AG04450 (cell line): ENCODE data around the gene SBF1. TPM values are rescaled to one million over a fixed set of nuclear protein-coding genes. Genes with fewer than 3 reads are reported as not detected.

Experiments used
- CTCF ChIA-PET: fragments of 300-600, 350-600 bp; formaldehyde crosslinking; extraction: SDS; loops from one replicate; lab custom pipeline; 2022; ENCODE audit warnings: antibody characterized with exemption, inconsistent platforms; lab: Charles Lee
- POLR2A ChIA-PET: fragments of 350-600 bp; formaldehyde crosslinking; extraction: SDS; loops from one replicate; lab custom pipeline; 2021; ENCODE audit warnings: antibody characterized with exemption, inconsistent platforms; lab: Yijun Ruan, JAX
- DNase-seq: peaks from one replicate; pipeline ENCODE4 v3.0.0-alpha.2; 2011; ENCODE audit warnings: low read depth, low spot score
- H3K27ac ChIP-seq: one replicate; pipeline ENCODE4 v1.5.1; 2012; ENCODE audit warnings: low read depth, low read length, control low read depth
- H3K27me3 ChIP-seq: one replicate; pipeline ENCODE4 v1.6.0; 2012; ENCODE audit warnings: low read length; ENCODE audit not compliant: control insufficient read depth, insufficient read depth
- H3K4me3 ChIP-seq: 2 replicates; pipeline ENCODE4 v1.5.1; 2011; ENCODE audit warnings: mild to moderate bottlenecking, low read depth, low read length, control low read depth
- H3K9me3 ChIP-seq: 2 replicates; pipeline ENCODE4 v1.5.1; 2012; ENCODE audit warnings: low read length; ENCODE audit not compliant: control insufficient read depth, insufficient read depth
- CTCF ChIP-seq: IDR thresholded peaks from 2 replicates; pipeline ENCODE4 v1.5.1; 2011; ENCODE audit warnings: low read depth, low read length, control low read depth, inconsistent platforms
- polyA plus RNA-seq: library from polyadenylated mRNA; depleted of rRNA; stranded (reverse); fragments of >200 nt; gene quantifications from 2 replicates; pipeline ENCODE4 v1.2.3, GENCODE V29; 2011

SBF1 gene
- polyA plus RNA-seq, 1 experiment, result 16.4 TPM

GRCh38 chr22:50485221-50486131, 10.6 kb upstream of the SBF1 start:
- ChIA-PET POLR2A (interaction anchor here (0.9 kb wide), 1 partner anchor 258 kb away, joined by 5 read pairs; no protein-coding TSS in a partner anchor), CTCF (interaction anchor here (0.7 to 1.2 kb wide), 2 partner anchors 13 to 80 kb away, joined by 3 read pairs; no protein-coding TSS in a partner anchor)
- TF ChIP-seq CTCF, result no peak
- Histone ChIP-seq H3K27ac (no peak overlapping the region), H3K27me3 (peaks cover 15% of the 10 kb centered on the region), H3K9me3 (peaks cover 4% of the 10 kb centered on the region; the same call in 1 of the 2 replicates), H3K4me3 (no peak overlapping the region)
- DNase-seq, result no peak

GRCh38 chr22:50483977-50484853, 9.4 kb upstream of the SBF1 start:
- peaks cover 4% of the 10 kb centered on the region; the same call in 1 of the 2 replicates for H3K9me3 ChIP-seq
- H3K27ac ChIP-seq, result no peak overlapping the region
- DNase-seq, result no peak
- ChIA-PET CTCF (interaction anchor here (1.2 kb wide), 1 partner anchor 14 kb away, joined by 3 read pairs; no protein-coding TSS in a partner anchor), POLR2A (interaction anchor here (0.9 kb wide), 1 partner anchor 257 kb away, joined by 5 read pairs; no protein-coding TSS in a partner anchor)
- TF ChIP-seq CTCF, result no peak
- H3K27me3 ChIP-seq, result peaks cover 24% of the 10 kb centered on the region
- H3K4me3 ChIP-seq, result no peak overlapping the region

GRCh38 chr22:50483556-50483955, 8.7 kb upstream of the SBF1 start:
- H3K9me3 ChIP-seq, result peaks cover 4% of the 10 kb centered on the region; the same call in 1 of the 2 replicates
- H3K4me3 ChIP-seq, result no peak overlapping the region
- ChIA-PET CTCF (interaction anchor here (1.4 kb wide), 1 partner anchor 15 kb away, joined by 3 read pairs; no protein-coding TSS in a partner anchor), POLR2A (no interaction called here)
- no peak overlapping the region for H3K27ac ChIP-seq
- TF ChIP-seq CTCF, result no peak
- no peak for DNase-seq
- peaks cover 24% of the 10 kb centered on the region for H3K27me3 ChIP-seq

GRCh38 chr22:50483106-50483505, 8.3 kb upstream of the SBF1 start:
- no peak for DNase-seq
- Histone ChIP-seq H3K27ac (no peak overlapping the region), H3K9me3 (peaks cover 4% of the 10 kb centered on the region; the same call in 1 of the 2 replicates), H3K4me3 (peak overlapping the region; percentile 27), H3K27me3 (peaks cover 24% of the 10 kb centered on the region)
- ChIA-PET POLR2A (no interaction called here), CTCF (interaction anchor here (1.2 to 1.4 kb wide), 2 partner anchors 15 to 80 kb away, joined by 3 read pairs; partner anchors contain the start of gene SYCE3)
- TF ChIP-seq CTCF, result no peak
